ENCODE measurements around the gene TSBP1. TPM values are rescaled to one million over a fixed set of nuclear protein-coding genes. Genes with fewer than 3 reads are reported as not detected.

TSBP1 gene
- total RNA-seq, 4 donors from 2014 or later: not detected

- H3K27ac ChIP-seq: peak overlapping the region in 3 of 4 donors; percentile 56 to 90 (median 83)
- no peak for DNase-seq
- H3K36me3 ChIP-seq: no peaks in the 10 kb centered on the region
- H3K9me3 ChIP-seq: no peaks in the 10 kb centered on the region
- TF ChIP-seq POLR2A (IDR thresholded peaks at IDR 0.05): no peak
- TF ChIP-seq CTCF (IDR thresholded peaks at IDR 0.05): no peak
- H3K4me3 ChIP-seq: peak overlapping the region in 1 of 4 donors; percentile 26
- H3K27me3 ChIP-seq: no peaks in the 10 kb centered on the region
- H3K4me1 ChIP-seq: peaks cover 0 to 17% (median 3%) of the 10 kb centered on the region in 4 donors
Observed at GRCh38 chr6:32410906-32411305, 39.2 kb upstream of the TSBP1 start.

GRCh38 chr6:32406857-32407256, 35.2 kb upstream of the TSBP1 start, which contains the start of gene BTNL2:
TSS of gene BTNL2 (minus strand) at chr6:32407181. CDS start at chr6:32407123, 58 bp downstream.
- peak within 1 kb of the TSS in 1 of 4 donors; percentile 42 for H3K27ac ChIP-seq
- H3K4me1 ChIP-seq: no peaks in the 10 kb centered on the region
- TF ChIP-seq CTCF (IDR thresholded peaks at IDR 0.05) (no peak), POLR2A (IDR thresholded peaks at IDR 0.05) (no peak)
- H3K27me3 ChIP-seq: no peaks in the 10 kb centered on the region
- H3K36me3 ChIP-seq: no peaks in the 10 kb centered on the region
- H3K4me3 ChIP-seq: no peak within 1 kb of the TSS
- DNase-seq: no peak
- H3K9me3 ChIP-seq: no peaks in the 10 kb centered on the region

- no peaks in the 10 kb centered on the region for H3K9me3 ChIP-seq
- H3K27ac ChIP-seq: no peak overlapping the region
- no peak overlapping the region for H3K4me3 ChIP-seq
- H3K4me1 ChIP-seq: no peaks in the 10 kb centered on the region
- TF ChIP-seq POLR2A (IDR thresholded peaks at IDR 0.05) (no peak), CTCF (IDR thresholded peaks at IDR 0.05) (no peak)
- H3K36me3 ChIP-seq: no peaks in the 10 kb centered on the region
- H3K27me3 ChIP-seq: no peaks in the 10 kb centered on the region
- no peak for DNase-seq
Observed at GRCh38 chr6:32406197-32406596, 34.5 kb upstream of the TSBP1 start.

GRCh38 chr6:32405656-32406055, 34.0 kb upstream of the TSBP1 start:
- Histone ChIP-seq H3K4me3 (no peak overlapping the region), H3K9me3 (no peaks in the 10 kb centered on the region), H3K27me3 (no peaks in the 10 kb centered on the region), H3K27ac (no peak overlapping the region), H3K4me1 (no peaks in the 10 kb centered on the region), H3K36me3 (no peaks in the 10 kb centered on the region)
- no peak for DNase-seq
- TF ChIP-seq CTCF (IDR thresholded peaks at IDR 0.05): no peak
- no peak for TF ChIP-seq POLR2A (IDR thresholded peaks at IDR 0.05)

GRCh38 chr6:32402812-32403211, 31.1 kb upstream of the TSBP1 start:
- H3K27ac ChIP-seq: no peak overlapping the region
- H3K4me3 ChIP-seq: no peak overlapping the region
- no peak for TF ChIP-seq POLR2A (IDR thresholded peaks at IDR 0.05)
- no peak for TF ChIP-seq CTCF (IDR thresholded peaks at IDR 0.05)
- no peak for DNase-seq
- H3K4me1 ChIP-seq: no peaks in the 10 kb centered on the region
- no peaks in the 10 kb centered on the region for H3K9me3 ChIP-seq
- H3K36me3 ChIP-seq: no peaks in the 10 kb centered on the region
- H3K27me3 ChIP-seq: no peaks in the 10 kb centered on the region
